HG02610 (cell line): ENCODE data around the gene DISP3.

Experiments
- ATAC-seq: cut with Tn5 transposase; IDR thresholded peaks from one replicate; pipeline ENCODE4 v1.9.1; 2021; ENCODE audit warnings: mild to moderate bottlenecking, moderate library complexity; ENCODE audit not compliant: unreplicated experiment

The DISP3 gene

DNA sequence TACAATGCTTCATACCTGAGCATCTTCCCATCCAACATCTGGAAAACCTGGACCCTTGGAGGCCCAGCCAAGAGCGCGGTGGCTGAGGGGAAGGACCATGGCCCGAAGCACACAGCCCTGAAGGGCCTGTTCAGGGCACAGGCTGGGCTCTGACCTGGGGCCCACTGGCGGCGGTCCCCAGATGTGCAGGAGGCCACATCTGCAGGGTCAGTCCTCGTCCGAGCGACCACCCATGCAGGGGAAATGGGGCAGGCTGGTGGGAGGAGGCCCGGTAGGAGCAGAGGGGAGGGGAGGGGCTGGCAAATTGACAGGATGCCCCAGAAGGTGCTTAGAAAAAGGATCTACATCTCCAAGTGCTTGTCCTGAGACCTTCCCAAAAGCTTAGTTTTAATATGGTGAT is 59.9 kb downstream of the DISP3 start:
- no peak for ATAC-seq

DNA sequence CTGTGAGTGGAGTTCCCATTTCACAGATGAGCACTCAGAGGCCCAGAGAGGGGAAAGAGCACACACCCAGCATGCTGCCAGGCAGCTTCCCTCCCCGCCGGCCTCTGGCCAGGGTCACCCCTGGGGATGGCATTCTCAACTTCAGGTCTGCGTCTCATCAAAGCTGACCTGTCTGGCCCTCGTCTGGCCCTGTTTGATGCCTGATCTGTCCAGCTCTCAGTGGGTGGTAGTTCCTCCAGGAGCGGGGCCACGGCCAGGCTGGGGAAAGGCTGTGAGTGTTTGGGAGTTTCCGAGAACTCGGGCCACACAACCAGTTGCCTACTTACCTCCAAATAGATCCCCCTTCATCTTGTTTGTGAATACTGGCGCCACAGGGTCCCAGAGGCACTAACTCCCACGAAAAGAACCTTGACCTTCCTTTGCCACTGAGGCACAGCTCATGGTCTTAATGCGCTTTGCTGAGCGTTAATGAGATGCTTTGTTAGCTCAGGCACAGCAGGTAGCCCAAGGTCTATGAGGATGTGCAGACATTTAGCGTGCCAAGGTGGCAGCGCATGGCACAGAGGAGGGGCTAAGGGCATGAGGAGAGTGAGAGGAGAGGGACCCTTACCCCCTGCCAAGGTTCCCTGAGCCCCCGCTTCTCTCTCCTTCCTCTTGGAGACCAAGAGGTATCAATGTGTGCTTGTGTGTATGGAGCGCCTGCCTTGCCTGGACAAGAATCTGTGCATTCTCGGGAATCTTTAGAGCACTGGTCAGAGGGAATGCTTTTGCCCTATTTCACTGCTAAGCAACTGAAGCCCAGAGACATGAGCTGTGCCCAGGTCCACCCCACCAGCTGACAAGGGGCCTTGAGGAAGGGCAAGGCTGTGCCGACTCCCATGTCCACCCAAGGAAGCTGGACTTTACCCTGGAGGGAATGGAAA is 61.2 kb downstream of the DISP3 start:
- no peak for ATAC-seq

DNA sequence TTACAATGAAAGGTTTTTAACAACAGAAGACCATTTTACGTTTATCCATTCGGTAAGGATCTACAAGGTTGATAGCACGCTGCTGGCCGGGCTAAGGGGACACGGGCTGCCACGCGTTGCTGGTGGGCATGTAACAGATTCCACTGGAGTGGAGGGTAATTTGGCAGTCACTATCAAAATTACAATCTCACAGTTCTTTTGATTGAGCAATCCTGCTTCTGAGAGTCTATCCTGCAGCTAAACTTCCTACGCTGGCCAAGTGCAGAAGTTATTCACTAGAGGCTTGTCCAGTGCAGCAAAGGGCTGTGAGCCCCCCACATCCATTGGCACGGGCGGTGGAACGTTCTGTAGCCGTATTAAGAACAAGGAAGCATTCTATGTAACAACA is 61.8 kb downstream of the DISP3 start:
- no peak for ATAC-seq

DNA sequence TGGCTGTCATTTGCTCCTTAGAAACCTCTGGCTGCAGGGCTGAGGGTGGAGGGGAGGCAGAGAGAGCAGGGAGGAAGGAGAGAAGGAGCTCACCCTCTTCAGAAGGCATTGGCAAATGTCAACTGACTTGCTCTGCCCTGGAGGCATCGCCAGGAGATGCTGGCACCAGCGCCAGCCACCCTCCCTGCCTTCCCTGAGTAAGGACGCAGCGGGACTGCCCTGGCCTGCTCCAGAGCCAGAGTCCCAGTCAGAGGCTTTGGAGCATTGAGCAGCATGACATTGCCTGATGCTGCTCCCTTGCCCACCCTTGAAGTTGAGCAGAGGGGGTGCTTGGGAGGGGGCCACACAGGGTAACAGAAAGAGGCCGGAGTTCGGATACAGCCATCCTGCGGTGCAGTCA is 62.3 kb downstream of the DISP3 start:
- no peak for ATAC-seq

DNA sequence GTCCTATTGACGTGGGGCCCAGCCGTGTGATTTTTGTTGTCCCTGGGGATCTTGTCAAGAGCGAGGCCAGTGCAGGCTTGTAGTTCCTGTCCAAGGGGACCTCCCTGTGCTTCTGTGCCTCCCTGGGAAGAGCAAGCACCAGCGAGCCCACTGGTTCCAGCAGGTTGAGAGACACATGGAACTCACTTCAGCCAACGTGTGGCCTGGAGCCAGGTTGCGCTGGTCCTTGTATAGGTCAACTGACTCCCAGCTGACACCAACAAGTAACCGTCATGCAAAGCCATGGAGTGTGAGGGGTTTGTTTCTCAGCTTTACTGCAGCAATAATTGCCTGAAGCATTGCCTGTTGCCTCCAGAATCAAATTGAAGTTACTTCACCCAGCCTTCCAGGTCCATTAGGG is 63.0 kb downstream of the DISP3 start:
- no peak for ATAC-seq

DNA sequence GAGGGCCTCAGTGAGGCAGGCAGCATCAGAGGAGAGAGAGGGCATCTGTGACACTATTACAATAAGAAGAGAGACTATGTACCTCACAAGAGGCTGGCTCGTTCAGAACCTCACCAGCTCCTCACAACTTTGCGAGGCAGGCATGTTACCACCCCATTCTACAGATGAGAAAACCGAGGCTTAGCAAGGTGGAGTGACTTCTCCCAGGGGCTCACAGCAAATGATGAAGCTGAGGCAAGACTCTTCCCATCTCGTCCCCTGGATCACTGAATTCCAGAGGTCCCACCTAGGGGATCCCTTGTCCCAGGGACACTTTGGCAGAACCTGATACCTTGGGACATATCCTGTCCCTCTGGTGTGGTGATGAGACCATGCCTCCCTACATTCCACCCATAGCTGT is 64.4 kb downstream of the DISP3 start:
- no peak for ATAC-seq

DNA sequence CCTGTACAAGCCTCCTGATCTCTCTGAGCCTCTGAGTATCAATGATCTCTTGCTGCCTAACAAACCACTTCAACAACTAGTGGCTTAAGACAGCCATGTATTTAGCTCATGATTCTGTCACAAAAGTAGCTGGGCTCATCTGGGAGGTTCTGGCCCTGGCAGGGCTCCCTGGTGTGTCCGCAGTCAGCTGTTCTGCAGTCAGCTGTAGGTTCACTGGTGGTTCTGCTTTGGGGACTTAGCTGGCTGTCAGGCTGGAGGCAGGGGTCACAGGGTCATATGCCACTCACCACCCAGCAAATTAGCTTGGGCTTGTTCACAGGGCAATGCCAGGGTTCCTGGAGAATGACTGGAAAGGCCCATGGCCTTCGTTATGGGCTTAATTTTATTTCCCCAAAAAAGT is 64.8 kb downstream of the DISP3 start:
- ATAC-seq, result no peak

DNA sequence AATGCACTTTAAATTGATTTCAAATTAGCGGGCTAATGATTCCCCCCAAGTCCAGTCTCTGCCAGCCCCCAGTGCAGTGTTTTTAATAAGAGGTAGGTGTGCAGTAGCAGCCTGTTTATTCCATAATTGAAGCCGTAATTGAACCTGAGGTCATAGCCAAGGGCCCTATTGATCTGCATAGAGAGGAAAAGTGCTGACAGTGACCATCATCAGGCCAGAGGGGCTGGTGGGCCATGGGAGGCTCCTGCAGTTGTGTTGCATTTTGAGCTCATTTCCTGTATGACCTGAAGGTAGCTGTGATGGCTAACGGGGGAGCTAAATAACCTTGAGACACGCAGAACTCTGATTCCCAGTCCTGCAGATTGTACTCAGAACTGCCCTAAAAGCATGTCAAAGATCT is 67.5 kb downstream of the DISP3 start:
- no peak for ATAC-seq

DNA sequence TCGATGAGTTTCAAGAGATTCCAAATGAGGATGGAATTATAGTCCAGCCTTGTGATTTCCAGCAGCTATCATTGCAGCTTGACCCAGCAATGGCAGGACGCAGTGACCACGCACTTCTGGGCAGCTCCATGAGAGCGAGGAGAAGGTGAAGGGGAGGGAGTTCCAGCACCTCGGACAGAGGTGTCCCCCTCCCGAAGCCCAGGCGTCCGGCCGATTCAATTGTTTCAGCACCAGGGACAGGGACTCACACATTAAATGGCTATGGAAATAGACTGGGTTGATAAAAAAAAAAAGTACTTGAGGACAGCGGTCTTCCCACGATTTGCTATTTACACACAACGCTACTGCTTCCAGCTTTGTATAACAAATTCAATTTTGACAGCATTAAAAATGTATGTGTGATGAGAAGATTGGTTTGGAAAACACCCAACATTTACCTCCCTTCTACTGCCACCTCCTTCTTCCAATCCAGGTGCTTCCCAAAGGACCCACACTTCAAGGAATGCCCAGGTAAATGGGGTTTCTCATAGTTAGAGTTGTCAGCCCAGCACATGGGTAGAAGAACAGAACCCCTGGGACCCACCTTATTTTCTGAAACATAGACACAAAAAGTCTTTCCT is 71.8 kb downstream of the DISP3 start:
- ATAC-seq, result no peak

DNA sequence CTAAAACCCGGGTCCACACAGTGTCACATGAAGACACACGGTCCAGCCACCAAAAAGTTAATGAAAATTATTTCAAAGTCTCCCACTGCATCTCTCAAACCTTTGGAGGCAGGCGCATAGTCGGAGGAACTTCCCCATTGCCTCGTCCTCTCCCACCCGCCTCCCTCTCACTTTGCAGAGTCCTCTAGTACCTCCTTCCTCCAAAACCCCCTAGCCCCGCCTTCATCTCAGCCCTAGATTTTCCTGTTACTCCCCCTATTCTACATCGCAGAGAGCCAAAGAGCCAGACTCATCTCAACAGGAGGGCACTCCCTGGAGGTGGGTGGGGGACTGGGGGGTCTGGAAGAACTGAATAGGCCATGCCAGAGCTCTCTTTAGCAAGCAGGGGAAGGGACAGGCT is 79.3 kb downstream of the DISP3 start:
- ATAC-seq, result no peak

DNA sequence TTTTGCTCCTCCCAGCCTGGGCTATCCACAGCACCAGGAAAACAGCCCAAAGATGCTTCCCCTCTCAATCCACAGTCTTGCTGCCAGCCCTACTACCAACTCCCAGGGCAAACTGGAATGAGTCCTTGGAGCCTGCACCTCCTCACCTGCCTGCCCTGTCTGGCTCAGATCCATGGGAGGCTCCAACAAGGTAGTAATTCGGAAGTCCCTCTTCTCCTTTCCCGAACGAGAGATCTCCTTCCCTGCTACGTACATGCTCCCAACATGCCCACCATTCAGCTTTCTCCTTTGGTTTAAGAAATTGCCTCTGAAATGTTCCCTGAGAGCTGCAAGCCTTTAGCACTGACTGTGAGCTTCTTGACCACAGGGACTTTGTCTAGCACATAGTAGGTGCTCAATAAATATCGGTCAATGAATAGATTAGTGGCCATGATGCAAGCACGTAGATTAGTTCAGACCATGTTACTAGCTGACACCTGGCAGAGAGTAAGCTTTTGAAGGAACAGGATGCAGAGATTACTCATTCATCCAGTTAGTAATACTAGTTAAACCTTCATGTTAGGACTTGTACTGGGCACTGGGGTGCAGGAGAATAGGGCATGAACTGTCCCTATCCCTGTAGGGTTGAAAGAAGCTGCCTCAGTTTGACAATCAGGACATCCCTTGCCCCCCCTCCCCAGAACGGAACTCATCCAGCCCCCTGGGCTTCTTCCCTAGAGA is 80.1 kb downstream of the DISP3 start:
- ATAC-seq, result no peak

DNA sequence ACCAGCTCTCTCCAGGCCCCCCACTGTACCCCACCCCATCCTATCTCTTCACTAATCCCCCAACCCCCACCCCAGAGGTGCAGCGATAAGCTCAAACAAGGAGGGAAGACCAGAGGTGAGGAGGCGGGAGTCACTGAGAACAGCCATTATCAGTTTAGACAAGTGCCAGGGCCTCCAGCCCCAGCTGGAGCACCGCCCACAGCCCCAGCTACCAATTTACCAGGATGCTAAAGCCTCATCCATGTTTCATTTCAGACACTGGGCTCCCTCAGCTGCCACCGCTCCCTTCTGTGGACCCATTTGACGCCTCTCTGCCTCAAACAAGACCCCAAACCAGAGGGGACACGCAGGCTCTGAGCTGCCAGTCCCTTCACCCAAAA is 80.6 kb downstream of the DISP3 start:
- ATAC-seq, result no peak

DNA sequence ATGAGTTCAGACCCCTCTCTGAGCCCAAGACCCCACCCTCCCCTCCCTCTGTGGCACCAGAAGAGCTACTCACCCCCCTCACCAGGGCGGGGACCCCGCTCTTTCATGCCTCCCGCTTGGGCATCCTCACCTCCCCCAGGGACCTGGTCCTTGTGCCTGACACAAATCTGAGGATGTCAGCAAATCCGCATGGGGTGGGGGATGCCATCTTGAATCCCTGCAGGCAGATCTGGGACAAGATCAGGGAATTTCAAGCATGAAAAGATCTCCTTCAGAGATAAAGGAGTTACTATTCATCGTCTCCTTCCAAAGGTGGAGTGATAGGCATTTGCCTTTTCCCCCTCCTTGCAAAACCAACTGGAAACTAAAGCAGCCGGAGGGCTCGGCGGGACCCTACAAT is 81.1 kb downstream of the DISP3 start:
- ATAC-seq, result no peak

DNA sequence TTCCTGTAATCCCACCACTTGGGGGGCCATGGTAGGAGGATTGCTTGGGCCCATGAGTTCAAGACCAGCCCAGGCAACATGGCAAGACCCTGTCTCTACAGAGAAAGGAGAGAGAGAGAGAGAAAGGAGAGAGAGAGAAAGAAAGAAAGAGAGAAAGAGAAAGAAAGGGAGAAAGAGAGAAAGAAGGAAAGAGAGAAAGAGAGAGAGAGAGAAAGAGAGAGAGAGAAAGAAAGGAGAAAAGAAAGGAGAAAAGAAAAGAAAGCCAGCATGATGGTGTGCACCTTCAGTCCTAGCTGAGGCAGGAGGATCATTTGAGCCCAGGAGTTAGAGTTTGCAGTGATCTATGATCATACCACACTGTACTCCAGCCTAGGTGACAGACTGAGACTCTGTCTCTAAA is 82.8 kb downstream of the DISP3 start:
- no peak for ATAC-seq

DNA sequence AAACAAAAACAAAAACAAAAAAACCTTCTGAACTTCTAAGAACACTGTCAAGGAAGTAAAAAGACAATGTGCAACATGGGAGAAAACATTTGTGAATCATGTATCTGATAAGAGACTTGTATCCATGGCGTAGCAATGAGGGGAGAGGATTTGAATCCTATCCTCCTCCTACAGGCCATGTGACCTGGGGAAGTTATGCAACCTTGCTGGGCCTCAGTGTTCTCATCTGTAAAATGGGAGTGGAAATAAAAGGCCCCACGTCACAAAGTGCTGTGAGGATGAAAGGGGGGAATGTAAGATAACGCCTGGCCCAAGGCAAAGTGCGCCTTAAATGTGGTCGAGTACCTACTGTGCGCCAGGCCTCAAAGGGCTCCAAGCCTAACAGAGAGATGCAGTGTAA is 83.7 kb downstream of the DISP3 start:
- no peak for ATAC-seq

DNA sequence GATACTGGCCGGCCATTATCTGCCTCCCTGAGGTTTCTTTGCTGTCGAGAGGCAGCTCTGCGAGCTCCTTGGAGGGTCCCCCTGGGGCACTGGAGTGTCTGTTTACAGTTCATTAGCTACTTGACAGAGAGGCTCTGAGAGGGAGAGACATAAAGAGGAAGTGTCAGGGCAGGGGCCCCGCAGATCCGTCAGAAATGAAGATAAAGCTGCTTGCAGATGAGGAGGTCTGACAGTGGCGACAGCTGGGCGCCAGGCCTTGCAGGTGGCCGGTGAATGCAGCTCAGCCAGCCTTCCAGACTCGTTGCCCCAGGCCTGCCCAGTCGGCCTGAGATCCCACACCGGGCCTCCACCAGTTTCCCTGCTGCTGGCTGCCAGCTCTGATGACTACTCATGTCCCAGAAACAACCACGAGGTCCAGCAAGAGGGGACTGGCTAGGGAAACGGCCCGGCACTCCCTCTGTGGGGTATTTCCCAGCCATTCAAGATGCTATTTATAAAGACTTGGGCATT is 84.7 kb downstream of the DISP3 start:
- ATAC-seq, result no peak

DNA sequence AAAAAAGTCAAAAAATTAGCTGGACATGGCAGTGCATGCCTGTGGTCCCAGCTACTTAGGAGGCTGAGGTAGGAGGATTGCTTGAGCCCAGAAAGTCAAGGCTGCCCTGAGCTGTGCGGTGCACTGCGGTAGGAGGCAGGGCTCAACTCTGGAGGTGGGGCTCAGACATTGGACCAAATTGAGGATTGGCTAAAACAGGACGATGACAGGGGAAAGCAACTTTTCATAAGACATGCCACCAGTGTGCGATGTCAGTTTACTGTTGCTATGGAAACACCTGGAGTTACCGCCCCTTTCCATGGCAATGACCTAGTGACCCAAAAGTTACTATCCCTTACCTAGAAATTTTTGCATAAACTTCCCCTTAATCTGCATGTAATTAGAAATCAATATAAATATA is 85.3 kb downstream of the DISP3 start:
- ATAC-seq, result no peak

DNA sequence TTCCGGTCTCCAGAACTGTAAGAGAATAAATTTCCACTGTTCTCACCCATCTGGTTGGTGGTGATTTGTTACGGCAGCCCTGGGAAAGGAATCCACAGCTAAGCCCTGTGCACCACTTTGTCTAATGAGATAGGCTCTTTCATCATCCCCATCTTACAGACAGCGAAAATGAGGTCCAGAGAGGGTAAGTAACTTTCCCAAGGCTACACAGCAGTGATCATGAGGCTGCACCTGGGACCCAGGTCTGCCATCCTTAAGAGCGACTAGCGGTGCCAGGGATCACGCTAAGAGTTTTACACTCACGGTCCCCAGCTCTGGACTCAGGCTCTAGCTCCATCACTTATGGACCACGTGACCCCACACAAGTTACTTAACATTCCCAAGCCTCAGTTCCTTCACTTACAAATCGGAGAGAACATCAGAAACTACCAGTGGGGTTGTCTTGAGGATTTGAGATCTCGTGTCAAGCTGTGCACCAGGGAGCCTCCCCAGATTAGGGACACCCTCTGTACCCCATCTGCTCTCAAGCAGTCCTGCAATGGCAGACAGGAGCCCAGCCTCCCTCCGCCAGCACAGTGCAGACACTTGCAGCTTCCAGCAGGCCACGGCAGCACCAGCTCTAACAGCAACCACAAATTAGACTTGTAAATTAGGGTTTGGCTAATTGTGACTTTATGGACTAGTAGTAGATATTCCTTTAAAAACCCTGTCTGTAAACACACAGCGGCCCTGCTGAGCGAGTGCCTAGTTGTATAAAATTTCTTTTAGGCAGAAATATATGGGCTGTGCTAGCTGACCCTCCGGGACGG is 87.3 kb downstream of the DISP3 start:
- ATAC-seq, result no peak

DNA sequence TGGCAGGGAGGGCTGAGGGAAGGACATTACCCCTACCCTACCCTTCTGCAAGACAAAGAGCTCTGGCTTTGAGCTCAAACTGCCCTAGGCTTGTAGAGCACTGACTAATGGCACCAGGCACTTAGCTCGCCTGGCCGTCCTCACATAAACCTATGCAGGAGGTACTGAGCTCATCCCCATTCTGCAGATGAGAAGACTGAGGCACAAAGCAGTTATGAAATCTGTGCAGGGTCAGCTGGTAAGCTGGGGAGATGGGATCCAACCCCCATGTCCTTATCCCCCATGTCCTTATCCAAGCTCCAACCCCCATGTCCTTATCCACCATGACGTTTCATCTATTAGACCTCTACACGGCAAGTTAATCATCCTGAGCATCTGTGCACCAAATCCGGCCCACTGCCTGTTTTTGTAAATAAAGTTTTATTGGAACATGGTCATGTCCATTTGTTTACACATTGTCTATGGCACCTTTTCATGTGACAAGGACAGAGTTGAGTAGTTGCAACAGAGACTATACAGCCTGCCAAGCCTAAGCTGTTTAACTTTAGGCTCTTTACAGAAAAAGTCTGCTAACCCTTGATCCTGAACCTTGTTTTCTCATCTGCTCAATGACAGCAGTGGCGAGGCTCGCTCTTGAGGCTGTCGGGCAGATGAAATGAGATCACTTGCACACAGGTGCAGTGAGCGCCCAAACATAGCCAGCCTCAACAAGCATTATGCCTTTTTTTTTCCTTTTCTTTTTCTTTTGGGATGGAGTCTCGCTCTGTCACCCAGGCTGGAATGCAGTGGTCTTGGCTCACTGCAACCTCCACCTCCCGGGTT is 88.5 kb downstream of the DISP3 start:
- ATAC-seq, result no peak

DNA sequence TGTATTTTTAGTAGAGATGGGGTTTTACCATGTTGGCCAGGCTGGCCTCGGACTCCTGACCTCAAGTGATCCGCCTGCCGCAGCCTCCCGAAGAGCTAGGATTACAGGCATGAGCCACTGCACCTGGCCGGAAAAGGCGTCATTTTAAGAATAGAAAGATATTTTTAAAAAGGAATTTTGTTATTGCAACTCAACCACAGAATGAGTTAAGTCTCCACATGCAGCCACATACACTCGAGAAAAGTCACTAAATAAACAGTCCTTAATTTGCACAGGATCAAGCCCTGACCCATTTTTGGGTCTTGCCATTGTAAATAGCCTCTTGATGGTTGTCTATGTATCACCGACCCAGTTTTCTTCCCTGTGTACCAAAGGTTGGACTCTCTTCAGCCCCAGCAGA is 89.7 kb downstream of the DISP3 start:
- ATAC-seq, result no peak
